C4-2B (cell line): ENCODE data around the gene PITX2.

Experiments
- ZFX ChIP-seq: fragments of 450-650 bp; IDR thresholded peaks from 2 replicates; pipeline ENCODE4 v1.6.1; 2017
- TF ChIP-seq, protein P1 (sequence below): fragments of 450-650 bp; conservative IDR thresholded peaks from 2 replicates; pipeline ENCODE4 v1.5.1; 2017; ENCODE audit warnings: mild to moderate bottlenecking

DNA sequence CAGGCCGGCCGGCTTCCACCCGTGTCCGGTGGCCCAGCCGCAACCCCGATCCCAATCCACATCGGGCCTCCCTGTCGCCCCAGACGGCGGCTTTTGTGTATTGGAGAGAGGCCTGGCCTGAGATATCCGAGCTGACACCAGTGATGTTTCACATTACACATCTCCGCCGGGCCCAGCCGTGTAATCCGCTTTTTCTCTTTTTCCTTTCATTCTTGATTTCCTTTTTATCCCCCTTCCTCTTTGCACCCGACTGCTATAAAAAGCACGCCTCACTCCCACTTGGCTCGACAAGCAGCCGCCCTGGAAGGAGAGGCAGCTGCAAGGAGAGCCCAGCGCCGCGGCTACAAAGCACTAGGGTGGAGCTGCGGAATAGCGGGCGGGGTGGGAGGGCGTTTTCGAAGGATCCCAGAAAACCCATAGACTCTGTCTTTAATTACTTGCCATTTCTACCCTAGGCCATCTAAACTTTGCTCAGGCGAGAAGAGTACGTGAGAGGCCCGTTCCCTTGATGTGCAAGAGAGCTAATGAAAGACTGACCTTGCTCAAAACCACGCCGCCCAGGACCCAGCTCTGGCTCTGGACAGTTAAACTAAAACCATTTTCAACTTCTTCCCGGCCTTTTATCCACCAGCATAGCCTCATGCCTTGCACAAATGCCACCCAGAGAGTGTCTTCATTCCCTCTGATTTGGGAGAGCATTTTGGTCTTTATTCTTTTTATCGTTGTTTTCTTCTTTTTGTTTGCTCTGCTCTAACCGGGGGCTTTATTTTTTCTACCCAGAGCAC is 3.2 kb downstream of the PITX2 start:
- TF ChIP-seq, protein P1, sequence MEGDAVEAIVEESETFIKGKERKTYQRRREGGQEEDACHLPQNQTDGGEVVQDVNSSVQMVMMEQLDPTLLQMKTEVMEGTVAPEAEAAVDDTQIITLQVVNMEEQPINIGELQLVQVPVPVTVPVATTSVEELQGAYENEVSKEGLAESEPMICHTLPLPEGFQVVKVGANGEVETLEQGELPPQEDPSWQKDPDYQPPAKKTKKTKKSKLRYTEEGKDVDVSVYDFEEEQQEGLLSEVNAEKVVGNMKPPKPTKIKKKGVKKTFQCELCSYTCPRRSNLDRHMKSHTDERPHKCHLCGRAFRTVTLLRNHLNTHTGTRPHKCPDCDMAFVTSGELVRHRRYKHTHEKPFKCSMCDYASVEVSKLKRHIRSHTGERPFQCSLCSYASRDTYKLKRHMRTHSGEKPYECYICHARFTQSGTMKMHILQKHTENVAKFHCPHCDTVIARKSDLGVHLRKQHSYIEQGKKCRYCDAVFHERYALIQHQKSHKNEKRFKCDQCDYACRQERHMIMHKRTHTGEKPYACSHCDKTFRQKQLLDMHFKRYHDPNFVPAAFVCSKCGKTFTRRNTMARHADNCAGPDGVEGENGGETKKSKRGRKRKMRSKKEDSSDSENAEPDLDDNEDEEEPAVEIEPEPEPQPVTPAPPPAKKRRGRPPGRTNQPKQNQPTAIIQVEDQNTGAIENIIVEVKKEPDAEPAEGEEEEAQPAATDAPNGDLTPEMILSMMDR, result no peak
- TF ChIP-seq ZFX, result no peak
